Iris pigment epithelial cell (primary cell): ENCODE measurements around the gene LINC01488.

Experiments
- DNase-seq: peaks from one replicate; pipeline ENCODE4 v3.0.0-alpha.2; 2011; ENCODE audit warnings: low read depth

The LINC01488 gene

DNA sequence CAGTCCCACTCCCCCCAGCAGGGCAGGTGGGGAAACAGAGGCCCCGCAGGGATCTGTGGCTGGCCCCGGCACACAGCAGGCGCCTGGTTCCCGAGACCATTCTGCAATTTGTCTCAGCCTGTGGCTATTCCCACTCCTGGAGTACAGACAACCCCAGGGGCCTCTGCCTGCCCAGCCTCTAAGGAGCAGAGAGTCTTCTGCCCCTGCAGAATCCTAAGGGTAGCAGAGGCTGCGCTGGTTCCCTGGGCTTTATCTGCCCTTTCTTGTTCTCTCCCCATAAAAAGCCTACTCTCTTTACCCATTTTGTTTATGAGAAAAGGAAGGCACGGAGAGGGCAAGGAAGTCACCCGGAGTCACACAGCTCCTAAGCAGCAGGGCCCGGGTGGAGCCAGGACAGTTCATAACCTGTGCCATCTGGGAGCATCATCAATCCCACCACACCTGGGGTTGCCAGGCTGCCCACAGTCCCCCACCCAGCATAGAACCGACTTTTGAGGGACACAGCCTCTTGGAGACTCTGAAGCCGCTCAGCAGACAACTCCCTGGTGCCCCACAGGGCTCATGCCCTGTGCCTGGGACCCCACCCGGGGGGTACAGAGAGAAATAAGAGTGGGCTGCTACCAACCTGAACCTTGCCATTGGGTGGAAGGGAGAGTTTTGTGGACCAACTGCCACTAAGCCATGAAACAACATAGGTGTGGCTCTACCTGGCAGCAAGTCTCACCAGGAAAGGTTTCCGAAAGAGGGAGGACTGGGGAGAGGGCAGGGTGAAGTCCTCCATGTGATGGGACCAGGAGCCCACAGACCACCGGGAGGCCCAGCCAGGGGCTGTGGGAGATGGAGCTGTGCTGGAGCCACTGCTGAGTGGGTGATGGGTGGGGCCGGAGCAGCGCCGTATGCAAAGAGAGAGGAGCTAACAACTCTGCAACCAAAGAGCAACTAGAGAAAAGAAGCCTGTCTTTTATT lies 17.2 kb upstream of the LINC01488 start:
- DNase-seq, result no peak

GRCh38 chr11:69465236-69466000 lies 16.0 kb upstream of the LINC01488 start:
- DNase-seq, result no peak

- DNase-seq, result no peak
Observed at GRCh38 chr11:69466039-69466438, 15.4 kb upstream of the LINC01488 start.

DNA sequence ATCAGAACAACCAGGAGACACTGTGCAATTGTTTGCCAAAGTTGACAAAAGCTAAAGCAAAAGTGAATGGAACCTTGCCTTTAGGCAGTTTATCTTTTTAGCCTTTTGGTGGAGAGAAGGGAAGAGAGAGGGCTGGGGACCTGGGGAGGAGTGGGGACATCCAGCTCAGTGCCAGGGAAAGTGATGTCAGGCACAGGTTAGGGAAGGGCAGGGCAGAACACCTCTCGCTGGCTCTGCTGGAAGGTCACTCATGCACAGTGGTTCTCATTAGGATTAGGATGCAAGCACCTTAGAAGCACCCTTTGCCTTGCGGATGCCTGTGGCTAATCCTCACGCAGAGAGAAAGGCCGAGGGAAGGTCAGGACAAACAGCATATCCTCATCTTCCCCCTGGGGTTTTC lies 14.3 kb upstream of the LINC01488 start:
- DNase-seq, result no peak

- no peak for DNase-seq
Observed at GRCh38 chr11:69467646-69468045, 13.8 kb upstream of the LINC01488 start.

DNA sequence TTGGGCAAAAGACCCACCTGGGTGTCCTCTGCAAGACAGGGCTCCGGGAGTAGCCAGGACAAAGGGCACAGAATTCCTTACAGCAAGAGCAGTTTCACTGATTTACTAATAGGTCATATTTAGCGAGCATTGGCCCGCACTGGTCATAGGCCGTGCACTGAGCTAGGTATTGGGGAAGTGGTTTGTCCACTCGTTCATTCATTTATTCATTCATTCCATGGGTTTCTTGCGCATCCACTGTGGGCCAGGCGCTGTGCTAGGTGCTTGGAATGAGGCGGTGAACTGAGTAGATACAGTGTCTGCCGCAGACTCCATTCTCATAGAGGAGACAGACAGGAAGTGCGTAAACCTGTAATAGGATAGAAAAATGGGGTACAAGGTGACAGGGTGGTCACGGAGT lies 13.2 kb upstream of the LINC01488 start:
- DNase-seq, result no peak

DNA sequence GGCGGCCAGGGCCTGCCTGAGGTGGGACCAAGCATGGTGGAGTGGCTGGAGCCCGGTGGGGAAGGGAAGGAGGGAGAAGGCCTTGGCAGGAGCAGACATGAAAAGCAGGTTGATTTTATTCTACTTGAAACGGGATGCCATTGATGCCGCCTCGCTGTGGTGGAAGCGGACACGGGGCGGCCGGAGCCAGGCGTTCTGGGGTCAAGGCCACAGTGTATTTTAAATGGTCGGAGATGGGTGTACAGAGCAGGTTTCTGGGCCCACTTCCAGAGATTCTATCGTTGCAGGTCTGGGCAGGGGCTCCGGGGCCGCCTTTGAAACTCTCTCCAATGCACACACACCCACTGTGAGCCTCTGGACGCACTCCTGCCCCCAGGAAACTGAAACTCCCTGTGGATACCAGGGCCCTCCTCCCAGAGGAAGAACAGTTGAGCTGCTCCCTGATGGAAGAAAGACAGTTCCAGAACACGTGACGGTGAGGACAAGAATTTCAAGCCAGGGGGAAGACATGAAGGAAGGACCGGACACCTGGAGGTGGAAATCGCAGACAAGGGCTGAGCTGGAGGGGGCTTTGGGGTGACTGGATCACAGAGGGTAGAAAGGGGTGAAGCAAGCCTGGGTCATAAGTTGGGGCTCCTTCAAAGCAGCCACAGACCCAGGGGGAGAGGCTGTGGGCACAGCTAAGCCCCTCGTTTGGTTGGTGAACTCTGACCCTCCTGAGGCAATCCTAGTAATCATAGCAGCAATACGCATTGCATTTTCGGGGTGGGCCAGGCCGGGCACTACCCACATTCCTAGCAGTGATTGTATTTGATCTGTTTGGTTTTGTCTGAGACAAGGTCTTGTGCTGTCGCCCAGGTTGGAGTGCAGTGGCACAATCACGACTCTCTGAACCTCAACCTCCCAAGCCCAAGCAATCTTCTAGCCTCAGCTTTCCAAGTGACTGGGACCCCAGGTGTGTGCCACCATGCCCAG lies 12.3 kb upstream of the LINC01488 start:
- DNase-seq, result no peak

DNA sequence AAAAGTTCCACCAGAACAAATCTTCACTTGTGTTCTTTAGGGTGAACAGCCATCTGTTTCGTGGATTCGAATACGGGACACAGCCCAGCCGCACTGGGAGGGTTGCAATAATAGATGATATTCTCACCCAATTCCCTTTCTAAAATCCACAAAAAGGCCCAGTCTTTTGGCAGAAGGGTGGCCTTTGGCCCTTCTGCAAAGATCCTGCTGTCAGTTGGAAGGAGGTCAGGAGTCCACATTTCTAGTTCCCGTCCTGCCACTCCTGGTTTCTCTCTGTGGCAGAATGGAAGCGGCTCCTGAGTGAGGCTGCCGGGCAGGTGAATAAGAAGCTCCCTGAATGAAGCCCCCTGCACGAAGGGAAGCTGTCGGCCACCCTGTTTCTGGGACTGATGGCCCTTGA lies 11.2 kb upstream of the LINC01488 start:
- no peak for DNase-seq

DNA sequence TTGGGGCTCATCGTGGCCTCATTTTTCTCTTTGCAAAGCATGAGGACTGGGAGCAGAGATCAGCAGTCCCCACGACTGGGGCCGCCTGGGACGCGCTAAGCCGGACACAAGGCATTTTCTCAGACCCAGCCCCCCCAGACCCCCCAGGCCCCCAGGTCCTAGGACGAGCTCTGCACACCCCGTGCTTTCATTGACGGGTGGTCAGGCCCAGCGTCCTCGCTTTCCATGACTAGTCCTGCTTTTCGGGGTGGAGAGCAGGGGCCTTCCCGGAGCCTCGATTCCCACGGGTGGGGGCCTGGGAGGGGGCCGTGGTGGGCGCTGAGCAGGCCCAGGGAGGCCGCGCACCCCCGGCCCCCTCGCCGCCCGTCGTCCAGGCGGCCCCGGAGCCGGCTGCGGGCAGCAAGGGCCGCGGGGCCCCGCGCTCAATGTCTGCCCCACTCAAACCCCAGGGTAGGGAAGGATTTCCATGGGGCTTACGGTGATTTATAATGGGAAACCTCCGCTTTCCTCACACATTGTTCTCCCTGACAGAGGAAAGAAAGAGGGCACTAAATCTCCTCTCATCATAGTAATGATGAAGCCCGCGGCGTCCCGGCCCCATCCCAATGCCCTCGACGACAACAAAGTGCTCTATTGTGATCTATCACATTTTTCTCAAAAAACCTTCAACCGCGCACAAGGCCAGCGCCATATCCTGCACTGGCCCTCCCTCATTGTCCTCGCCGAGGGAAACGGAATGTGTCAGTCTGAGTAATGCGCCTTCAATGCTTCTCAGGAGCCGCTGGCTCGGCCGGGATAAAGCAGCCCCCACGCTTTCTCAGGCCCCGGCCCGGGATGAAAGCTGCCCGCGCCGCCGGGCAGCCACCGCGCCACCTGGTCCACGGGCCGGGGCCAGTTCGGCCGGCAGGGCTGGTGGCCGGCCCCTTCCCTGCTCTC lies 10.4 kb upstream of the LINC01488 start:
- DNase-seq, result peak; percentile 49

DNA sequence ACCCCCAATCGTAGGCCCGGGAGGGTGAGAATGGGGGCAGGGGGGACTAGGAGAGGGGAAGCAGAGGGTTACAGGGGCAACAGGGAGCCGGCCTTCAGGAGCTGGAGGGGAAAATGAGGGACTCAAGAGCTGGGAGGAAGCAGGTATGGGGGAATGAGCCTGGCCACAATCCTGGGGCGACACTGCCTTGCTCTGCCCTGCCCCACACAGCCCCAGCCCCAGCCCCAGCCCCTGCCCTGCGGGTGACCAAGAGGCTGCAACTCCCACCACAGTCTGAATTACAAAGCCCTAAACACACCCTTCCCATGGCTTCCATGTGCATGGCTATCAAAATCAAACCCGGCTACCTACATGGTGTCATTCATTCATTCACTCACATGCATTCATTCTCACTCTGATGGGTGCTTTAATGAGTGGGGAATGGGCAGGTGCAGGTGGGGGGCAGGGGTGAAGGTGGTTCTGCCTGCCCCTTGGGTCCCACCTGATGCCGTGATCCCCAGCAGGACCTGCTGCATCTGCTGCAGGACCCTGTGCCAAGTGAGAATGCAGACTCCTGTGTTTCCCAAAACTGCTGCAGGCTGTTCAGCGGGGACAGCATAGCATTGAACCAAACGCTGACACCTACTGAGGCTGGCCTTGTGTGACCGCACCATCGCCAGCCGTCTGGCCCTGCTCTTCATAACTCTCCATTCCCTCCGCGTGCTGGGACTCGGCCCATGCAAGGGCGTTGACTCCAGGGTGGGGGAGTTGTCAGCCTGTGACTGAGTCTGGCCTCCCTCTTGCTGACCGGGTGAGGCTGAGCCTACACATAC lies 9.5 kb upstream of the LINC01488 start:
- DNase-seq, result no peak

- DNase-seq, result no peak
Observed at GRCh38 chr11:69472541-69473275, 8.8 kb upstream of the LINC01488 start.

DNA sequence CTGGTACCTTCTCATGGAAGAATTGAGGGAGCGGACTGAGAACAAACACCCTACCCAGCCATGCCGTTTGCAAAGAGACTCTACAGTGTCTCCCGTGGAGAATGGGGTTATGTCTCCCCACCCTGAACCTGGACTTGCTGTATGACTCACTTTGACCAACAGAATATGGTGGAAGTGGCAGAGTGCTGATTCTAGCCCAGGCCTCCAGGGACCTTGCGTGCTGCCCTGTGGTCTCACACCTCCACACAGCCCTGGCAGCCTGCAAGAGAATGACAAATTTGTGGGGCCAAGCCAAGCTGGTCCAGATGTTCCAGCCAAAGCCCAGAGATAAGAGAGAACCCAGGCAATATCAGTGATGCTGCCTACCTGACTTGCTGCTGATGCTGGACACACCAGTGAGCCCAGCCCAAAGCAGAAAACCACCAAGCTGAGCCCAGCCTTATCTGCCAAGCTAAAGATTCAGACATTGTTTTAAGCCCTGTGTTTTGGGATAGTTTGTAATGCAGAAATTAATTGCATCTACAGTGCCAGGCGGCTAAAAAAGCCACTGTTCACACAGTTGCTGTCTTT lies 8.1 kb upstream of the LINC01488 start:
- no peak for DNase-seq

DNA sequence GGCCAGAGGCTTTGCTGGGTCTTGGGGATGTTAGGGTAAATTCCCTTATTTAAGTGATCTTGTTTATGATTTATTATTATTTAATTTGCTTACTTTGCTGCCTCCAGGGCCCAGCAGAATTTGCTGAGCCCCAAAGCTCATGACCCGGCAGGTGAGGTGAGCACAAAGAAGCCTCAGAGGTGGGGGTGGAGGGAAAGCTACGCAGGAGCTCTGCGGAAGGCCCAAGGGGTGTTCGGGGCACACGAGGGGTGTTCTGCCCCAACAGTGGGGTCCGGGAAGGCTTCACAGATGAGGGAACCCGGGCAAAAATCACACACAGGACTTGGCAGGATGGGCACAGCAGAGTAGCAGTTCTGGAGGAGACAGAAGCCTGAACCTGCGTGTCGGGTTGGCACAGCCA lies 6.7 kb upstream of the LINC01488 start:
- no peak for DNase-seq

- no peak for DNase-seq
Observed at GRCh38 chr11:69475141-69475865, 6.2 kb upstream of the LINC01488 start.

DNA sequence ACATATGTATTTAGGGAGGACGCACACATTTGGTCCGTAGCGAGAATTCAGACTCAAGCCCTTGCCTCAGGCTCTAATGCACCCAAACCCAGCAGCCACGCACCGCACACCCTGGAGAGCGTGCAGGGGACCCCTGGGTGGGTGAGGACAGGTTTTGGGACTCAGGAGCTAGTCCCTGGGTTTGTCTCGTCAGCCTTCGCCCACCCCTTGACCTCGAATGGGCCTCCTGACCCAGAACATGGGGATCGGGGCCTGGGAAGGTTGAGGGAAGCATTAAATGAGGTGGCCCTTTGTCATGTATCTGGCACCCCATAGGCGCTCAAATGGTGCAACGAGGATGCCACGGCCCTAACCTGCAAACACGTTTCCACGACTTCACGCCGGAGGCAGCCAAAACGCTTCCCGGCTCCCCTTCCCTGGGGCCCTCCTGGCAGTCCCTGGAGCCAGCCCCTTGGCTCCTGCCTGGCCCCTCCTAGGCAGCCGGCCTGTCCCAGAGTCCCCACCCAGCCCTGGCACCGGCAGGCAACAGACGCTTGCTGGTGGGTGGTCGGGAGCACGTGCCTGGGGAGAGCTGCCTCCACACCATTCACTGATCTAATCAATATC lies 5.5 kb upstream of the LINC01488 start:
- no peak for DNase-seq

DNA sequence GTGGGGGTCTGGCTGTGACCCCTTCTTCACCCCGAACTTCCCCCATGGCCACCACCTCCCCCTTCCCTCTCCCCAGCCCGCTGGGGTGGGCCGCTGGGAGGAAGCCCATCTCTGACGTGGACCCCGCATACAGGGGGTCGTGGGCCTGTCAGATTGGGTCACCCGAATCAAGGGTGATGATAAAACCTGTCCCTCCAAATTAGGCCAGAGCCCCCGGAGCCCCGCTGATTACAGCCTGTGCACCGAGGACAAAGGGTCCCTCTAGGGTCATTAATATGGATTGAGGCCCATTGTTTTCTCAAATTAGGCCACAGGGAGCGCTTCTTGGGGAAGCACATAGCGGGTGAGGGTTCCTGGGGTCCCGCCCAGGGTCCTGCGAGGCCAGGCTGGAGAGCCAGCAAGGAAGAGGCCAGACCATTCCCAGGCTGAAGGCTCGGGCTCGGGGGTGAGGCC lies 4.9 kb upstream of the LINC01488 start:
- DNase-seq, result no peak

DNA sequence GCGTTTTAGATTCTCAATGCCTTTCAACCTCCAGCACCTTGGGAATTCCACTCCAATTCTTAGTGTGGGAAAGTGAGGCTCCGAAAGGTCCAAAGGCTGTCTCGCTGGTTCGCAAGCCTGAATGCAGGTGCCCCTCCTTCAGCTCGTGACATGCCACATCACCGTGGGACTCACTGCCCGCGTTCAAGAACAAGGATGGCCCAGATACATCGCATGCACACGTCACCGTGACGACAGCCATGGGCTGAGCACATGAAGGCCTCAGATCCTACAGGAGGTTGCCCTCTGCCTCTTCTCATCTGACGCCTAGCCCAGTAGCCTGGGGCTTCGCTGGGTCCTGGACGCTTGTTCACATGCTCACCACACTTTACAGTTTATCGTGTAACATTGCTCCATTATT lies 4.4 kb upstream of the LINC01488 start:
- DNase-seq, result no peak
